WTC11 (cell line): ENCODE data around the gene CFAP77.

ENCODE experiments used
- CTCF ChIP-seq: fragments of 200-600 bp; IDR thresholded peaks from 2 replicates; pipeline ENCODE4 v1.8.0; 2022; ENCODE audit warnings: antibody characterized with exemption
- HMGA2 ChIP-seq: fragments of 250-450 bp; sonication (Bioruptor Pico); IDR thresholded peaks from 2 replicates; pipeline ENCODE4 v1.4.0; 2021; ENCODE audit warnings: mild to moderate bottlenecking, moderate library complexity
- MAX ChIP-seq: sonication (generic); formaldehyde crosslinking; IDR thresholded peaks from 2 replicates; pipeline ENCODE4 v1.8.0; 2022; ENCODE audit warnings: mild to moderate bottlenecking, missing genetic modification reagents
- NFYB ChIP-seq: sonication (generic); formaldehyde crosslinking; conservative IDR thresholded peaks from 2 replicates; pipeline ENCODE4 v1.8.0; 2022; ENCODE audit warnings: low read depth, missing genetic modification reagents
- SP1 ChIP-seq: sonication (generic); formaldehyde crosslinking; conservative IDR thresholded peaks from 2 replicates; pipeline ENCODE4 v1.8.1; 2022; ENCODE audit warnings: missing genetic modification reagents
- TP53 ChIP-seq: sonication (generic); formaldehyde crosslinking; IDR thresholded peaks from 2 replicates; pipeline ENCODE4 v1.8.1; 2023; ENCODE audit warnings: mild to moderate bottlenecking, missing genetic modification reagents
- USF2 ChIP-seq: sonication (generic); formaldehyde crosslinking; IDR thresholded peaks from 2 replicates; pipeline ENCODE4 v1.8.1; 2023; ENCODE audit warnings: mild to moderate bottlenecking, missing genetic modification reagents, moderate library complexity
- ZNF416 ChIP-seq: fragments of 250-450 bp; sonication (Bioruptor Pico); IDR thresholded peaks from 2 replicates; pipeline ENCODE4 v1.9.0; 2021; ENCODE audit warnings: mild to moderate bottlenecking, inconsistent platforms
- ZNF512 ChIP-seq: sonication (generic); formaldehyde crosslinking; IDR thresholded peaks from 2 replicates; pipeline ENCODE4 v1.8.1; 2022; ENCODE audit warnings: missing genetic modification reagents, borderline replicate concordance

DNA sequence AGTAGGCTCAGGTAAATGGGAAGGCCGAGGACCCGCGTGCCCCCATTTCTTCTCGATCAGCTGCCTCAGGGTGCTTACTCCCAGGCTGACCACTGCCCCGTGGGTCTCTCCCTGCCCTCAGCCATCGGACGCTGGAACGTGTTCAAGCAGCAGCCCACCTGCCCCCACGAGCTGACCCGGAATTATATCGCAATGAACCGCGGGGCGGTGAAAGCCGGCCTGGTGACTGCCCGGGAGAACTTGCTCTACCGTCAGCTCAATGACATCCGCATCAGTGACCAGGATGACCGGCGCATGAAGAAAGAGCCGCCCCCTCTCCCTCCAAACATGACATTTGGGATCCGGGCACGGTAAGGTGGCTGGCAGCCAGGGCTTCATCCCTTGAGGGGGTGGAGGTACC, 89.2 kb downstream of the CFAP77 start:
- TF ChIP-seq CTCF, result no peak
- TF ChIP-seq ZNF416 (CRISPR knock-in tag), result no peak
- TF ChIP-seq MAX (CRISPR knock-in tag), result no peak
- TF ChIP-seq ZNF512 (CRISPR knock-in tag), result no peak
- no peak for TF ChIP-seq USF2 (CRISPR knock-in tag)
- TF ChIP-seq SP1 (CRISPR knock-in tag), result no peak
- TF ChIP-seq NFYB (CRISPR knock-in tag), result no peak
- TF ChIP-seq TP53, result no peak
- TF ChIP-seq HMGA2 (CRISPR knock-in tag), result no peak
